ENCODE data around the gene BLOC1S6.
"Not testable (repeated sequence)": the region's sequence is repeated elsewhere in the genome, so short reads cannot be mapped to it uniquely, and the experiment has no call there.

The BLOC1S6 gene

DNA sequence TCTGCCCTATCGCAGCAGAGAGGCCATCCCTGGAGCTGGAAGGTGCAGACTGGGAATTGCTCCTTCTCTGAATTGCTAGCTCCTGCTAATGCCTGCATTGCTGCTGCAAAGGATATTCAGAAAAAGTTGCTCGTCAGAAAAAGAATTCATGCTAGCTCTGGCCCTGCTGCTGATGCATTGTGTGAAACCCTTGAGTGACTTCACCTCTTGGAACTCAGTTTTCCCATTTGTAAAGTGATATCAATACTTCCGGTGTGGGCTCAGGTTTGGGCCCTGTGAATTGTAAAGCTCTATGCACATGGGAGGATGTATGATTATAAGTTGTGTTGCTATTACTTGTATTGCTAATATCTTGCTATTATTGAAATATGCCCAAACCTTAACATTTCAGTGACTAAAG lies 59.0 kb downstream of the BLOC1S6 start:
- no peak for DNase-seq
- Histone ChIP-seq H3K4me2 (ENCODE audit: low read depth, low read length) (no peak overlapping the region), H3K4me3 (ENCODE audit: low read length) (no peak overlapping the region), H3K27ac (ENCODE audit: low read length) (no peak overlapping the region), H2AFZ (ENCODE audit: low read length) (no peak overlapping the region), H4K20me1 (ENCODE audit: insufficient read depth, low read length) (no peaks in the 10 kb centered on the region), H3K9me2 (replicated peaks; ENCODE audit: insufficient read depth, low read length) (no peaks in the 10 kb centered on the region), H3K9ac (ENCODE audit: low read length) (no peak overlapping the region), H3K9me3 (replicated peaks; ENCODE audit: insufficient read depth, low read length) (no peaks in the 10 kb centered on the region), H3K79me2 (ENCODE audit: low read length) (peaks cover 92% of the 10 kb centered on the region), H3K36me3 (replicated peaks; ENCODE audit: insufficient read depth, low read length) (no peaks in the 10 kb centered on the region), H3K27me3 (replicated peaks; ENCODE audit: insufficient read depth, low read length) (no peaks in the 10 kb centered on the region), H3F3A (ENCODE audit: insufficient read depth, low read length) (peaks cover 16% of the 10 kb centered on the region), H3K4me1 (ENCODE audit: low read length) (peaks cover 16% of the 10 kb centered on the region)
- no peak for TF ChIP-seq EZH2phosphoT487 (IDR thresholded peaks at IDR 0.05; ENCODE audit: low read length)
- TF ChIP-seq, protein P1, sequence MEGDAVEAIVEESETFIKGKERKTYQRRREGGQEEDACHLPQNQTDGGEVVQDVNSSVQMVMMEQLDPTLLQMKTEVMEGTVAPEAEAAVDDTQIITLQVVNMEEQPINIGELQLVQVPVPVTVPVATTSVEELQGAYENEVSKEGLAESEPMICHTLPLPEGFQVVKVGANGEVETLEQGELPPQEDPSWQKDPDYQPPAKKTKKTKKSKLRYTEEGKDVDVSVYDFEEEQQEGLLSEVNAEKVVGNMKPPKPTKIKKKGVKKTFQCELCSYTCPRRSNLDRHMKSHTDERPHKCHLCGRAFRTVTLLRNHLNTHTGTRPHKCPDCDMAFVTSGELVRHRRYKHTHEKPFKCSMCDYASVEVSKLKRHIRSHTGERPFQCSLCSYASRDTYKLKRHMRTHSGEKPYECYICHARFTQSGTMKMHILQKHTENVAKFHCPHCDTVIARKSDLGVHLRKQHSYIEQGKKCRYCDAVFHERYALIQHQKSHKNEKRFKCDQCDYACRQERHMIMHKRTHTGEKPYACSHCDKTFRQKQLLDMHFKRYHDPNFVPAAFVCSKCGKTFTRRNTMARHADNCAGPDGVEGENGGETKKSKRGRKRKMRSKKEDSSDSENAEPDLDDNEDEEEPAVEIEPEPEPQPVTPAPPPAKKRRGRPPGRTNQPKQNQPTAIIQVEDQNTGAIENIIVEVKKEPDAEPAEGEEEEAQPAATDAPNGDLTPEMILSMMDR (IDR thresholded peaks at IDR 0.05; ENCODE audit: low read length): no peak
- no peak for TF ChIP-seq EZH2 (optimal IDR thresholded peaks at IDR 0.05; ENCODE audit: low read depth, low read length)

DNA sequence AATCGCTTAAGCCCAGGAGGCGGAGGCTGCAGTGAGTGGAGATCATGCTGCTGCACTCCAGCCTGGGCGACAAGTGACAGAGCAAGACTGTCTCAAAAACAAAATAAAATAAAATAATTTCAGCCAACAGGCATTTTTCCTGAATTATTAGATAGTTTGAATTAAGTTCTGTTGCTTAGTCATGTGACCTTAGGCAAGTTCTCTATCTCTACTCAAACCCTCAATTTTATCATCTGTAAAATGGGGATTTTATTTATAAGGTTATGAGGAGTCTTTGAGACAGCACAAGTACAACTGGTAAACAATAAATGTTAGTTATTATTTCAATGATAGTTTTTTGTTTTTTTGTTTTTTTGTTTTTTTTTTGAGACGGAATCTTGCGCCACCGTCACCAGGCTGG lies 60.6 kb downstream of the BLOC1S6 start:
- H3K36me3 ChIP-seq (replicated peaks; ENCODE audit: insufficient read depth, low read length): no peaks in the 10 kb centered on the region
- H4K20me1 ChIP-seq (ENCODE audit: insufficient read depth, low read length): no peaks in the 10 kb centered on the region
- no peaks in the 10 kb centered on the region for H3K9me2 ChIP-seq (replicated peaks; ENCODE audit: insufficient read depth, low read length)
- H3K9me3 ChIP-seq (replicated peaks; ENCODE audit: insufficient read depth, low read length): no peaks in the 10 kb centered on the region
- peaks cover 91% of the 10 kb centered on the region for H3K79me2 ChIP-seq (ENCODE audit: low read length)
- peaks cover 16% of the 10 kb centered on the region for H3F3A ChIP-seq (ENCODE audit: insufficient read depth, low read length)
- H3K4me3 ChIP-seq (ENCODE audit: low read length): no peak overlapping the region
- no peak for TF ChIP-seq EZH2phosphoT487 (IDR thresholded peaks at IDR 0.05; ENCODE audit: low read length)
- no peak for TF ChIP-seq EZH2 (optimal IDR thresholded peaks at IDR 0.05; ENCODE audit: low read depth, low read length)
- TF ChIP-seq, protein P1 (IDR thresholded peaks at IDR 0.05; ENCODE audit: low read length): no peak
- no peaks in the 10 kb centered on the region for H3K27me3 ChIP-seq (replicated peaks; ENCODE audit: insufficient read depth, low read length)
- no peak overlapping the region for H3K4me2 ChIP-seq (ENCODE audit: low read depth, low read length)
- no peak for DNase-seq
- H3K4me1 ChIP-seq (ENCODE audit: low read length): peaks cover 16% of the 10 kb centered on the region
- no peak overlapping the region; the same call in 1 of the 2 replicates for H3K27ac ChIP-seq (ENCODE audit: low read length)
- no peak overlapping the region for H2AFZ ChIP-seq (ENCODE audit: low read length)
- no peak overlapping the region for H3K9ac ChIP-seq (ENCODE audit: low read length)

DNA sequence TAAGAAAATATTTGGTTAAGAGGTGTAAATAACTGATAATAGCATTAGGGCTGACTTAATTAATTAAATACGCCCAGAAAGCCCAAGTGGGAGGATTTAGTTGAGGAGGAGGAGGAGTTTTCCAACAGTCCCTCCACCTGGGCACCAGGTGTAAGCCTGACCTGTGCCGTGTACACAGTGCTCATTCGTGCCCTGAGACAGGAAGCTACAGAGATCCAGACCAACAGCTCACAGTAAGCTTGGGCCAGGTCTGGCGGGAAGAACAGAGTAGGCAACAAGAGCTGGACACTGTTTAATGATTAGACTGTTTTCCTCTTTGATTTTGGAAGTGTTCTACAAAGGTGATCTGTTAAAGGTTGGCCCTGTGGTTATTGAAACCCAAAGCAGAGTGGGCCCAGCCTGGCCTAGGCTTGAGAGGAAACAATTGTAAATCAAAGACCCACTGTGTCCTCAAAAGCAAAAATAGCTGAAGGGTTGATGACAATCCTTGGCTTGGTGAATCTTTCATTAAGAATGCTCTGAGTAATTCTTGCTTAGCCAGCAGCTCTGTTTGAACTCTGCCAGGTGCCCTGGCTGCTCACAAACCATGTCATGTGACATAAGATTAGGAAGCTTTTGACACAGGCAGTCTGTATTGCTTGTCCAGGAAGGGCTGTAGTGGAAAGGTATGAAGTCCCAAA lies 61.5 kb downstream of the BLOC1S6 start:
- Histone ChIP-seq H3K27ac (ENCODE audit: low read length) (peak overlapping the region; percentile 85), H3K4me2 (ENCODE audit: low read depth, low read length) (peak overlapping the region; percentile 62), H3K9me3 (replicated peaks; ENCODE audit: insufficient read depth, low read length) (no peaks in the 10 kb centered on the region), H3K9me2 (replicated peaks; ENCODE audit: insufficient read depth, low read length) (no peaks in the 10 kb centered on the region), H2AFZ (ENCODE audit: low read length) (peak overlapping the region; percentile 26), H3K79me2 (ENCODE audit: low read length) (peaks cover 93% of the 10 kb centered on the region), H3K4me3 (ENCODE audit: low read length) (peak overlapping the region; percentile 33), H3F3A (ENCODE audit: insufficient read depth, low read length) (peaks cover 16% of the 10 kb centered on the region), H3K36me3 (replicated peaks; ENCODE audit: insufficient read depth, low read length) (no peaks in the 10 kb centered on the region), H3K4me1 (ENCODE audit: low read length) (peaks cover 16% of the 10 kb centered on the region), H3K27me3 (replicated peaks; ENCODE audit: insufficient read depth, low read length) (no peaks in the 10 kb centered on the region), H4K20me1 (ENCODE audit: insufficient read depth, low read length) (no peaks in the 10 kb centered on the region), H3K9ac (ENCODE audit: low read length) (peak overlapping the region; percentile 29; the same call in 1 of the 2 replicates)
- no peak for TF ChIP-seq EZH2 (optimal IDR thresholded peaks at IDR 0.05; ENCODE audit: low read depth, low read length)
- no peak for TF ChIP-seq EZH2phosphoT487 (IDR thresholded peaks at IDR 0.05; ENCODE audit: low read length)
- TF ChIP-seq, protein P1 (IDR thresholded peaks at IDR 0.05; ENCODE audit: low read length): no peak
- peak; percentile 74 for DNase-seq

DNA sequence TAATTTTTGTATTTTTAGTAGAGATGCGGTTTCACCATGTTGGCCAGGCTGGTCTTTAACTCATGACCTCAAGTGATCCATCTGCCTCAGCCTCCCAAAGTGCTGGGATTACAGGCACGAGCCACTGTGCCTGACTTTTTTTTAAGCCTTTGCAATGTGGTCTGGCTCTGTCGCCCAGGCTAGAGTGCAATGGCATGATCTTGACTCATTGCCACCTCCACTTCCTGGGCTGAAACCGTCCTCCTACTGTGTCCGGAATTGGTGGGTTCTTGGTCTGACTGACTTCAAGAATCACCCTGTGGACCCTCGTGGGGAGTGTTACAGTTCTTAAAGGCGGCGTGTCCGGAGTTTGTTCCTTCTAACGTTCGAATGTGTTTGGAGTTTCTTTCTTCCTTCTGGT lies 62.8 kb downstream of the BLOC1S6 start:
- not testable (repeated sequence) for H3K9me2 ChIP-seq (replicated peaks; ENCODE audit: insufficient read depth, low read length); H4K20me1 ChIP-seq (ENCODE audit: insufficient read depth, low read length); H3K36me3 ChIP-seq (replicated peaks; ENCODE audit: insufficient read depth, low read length); H3K9me3 ChIP-seq (replicated peaks; ENCODE audit: insufficient read depth, low read length); H3K27me3 ChIP-seq (replicated peaks; ENCODE audit: insufficient read depth, low read length); DNase-seq; H2AFZ ChIP-seq (ENCODE audit: low read length); H3K4me3 ChIP-seq (ENCODE audit: low read length); H3K27ac ChIP-seq (ENCODE audit: low read length); H3K4me2 ChIP-seq (ENCODE audit: low read depth, low read length); H3K9ac ChIP-seq (ENCODE audit: low read length)
- peaks cover 94% of the 10 kb centered on the region for H3K79me2 ChIP-seq (ENCODE audit: low read length)
- H3K4me1 ChIP-seq (ENCODE audit: low read length): peaks cover 16% of the 10 kb centered on the region
- H3F3A ChIP-seq (ENCODE audit: insufficient read depth, low read length): peaks cover 16% of the 10 kb centered on the region

All from MM.1S (cell line).